ENCODE measurements around the gene PTPN7.

Gene PTPN7

GRCh38 chr1:202105571-202106339 is 54.6 kb downstream of the PTPN7 start:
- no peak for DNase-seq

- no peak for DNase-seq
Measured at GRCh38 chr1:202104073-202104472, 56.3 kb downstream of the PTPN7 start.

GRCh38 chr1:202101184-202101583 is 59.2 kb downstream of the PTPN7 start:
- DNase-seq: no peak
